Uterus (tissue), 2 donors: ENCODE data around the gene LRG1.

ENCODE experiments used
- POLR2A ChIP-seq, 2 donors: fragments of 450-650 bp; IDR thresholded peaks; one replicate each; pipeline ENCODE4 v1.6.1; 2016; ENCODE audit warnings: antibody characterized with exemption in 2 of 2, mild to moderate bottlenecking in 1 of 2, moderate library complexity in 1 of 2
- TF ChIP-seq, protein P1 (sequence below), 4 experiments: fragments of 200-600 bp in 2 of 4; fragments of 450-650 bp in 2 of 4; sonication (generic) in 2 of 4; IDR thresholded peaks; one replicate each; pipeline ENCODE4 v1.5.1; 2016 to 2019; ENCODE audit warnings: antibody characterized with exemption in 4 of 4, mild to moderate bottlenecking in 2 of 4, moderate library complexity in 1 of 4

GRCh38 chr19:4536798-4537197, 3.0 kb downstream of the LRG1 start:
- TF ChIP-seq, protein P1, sequence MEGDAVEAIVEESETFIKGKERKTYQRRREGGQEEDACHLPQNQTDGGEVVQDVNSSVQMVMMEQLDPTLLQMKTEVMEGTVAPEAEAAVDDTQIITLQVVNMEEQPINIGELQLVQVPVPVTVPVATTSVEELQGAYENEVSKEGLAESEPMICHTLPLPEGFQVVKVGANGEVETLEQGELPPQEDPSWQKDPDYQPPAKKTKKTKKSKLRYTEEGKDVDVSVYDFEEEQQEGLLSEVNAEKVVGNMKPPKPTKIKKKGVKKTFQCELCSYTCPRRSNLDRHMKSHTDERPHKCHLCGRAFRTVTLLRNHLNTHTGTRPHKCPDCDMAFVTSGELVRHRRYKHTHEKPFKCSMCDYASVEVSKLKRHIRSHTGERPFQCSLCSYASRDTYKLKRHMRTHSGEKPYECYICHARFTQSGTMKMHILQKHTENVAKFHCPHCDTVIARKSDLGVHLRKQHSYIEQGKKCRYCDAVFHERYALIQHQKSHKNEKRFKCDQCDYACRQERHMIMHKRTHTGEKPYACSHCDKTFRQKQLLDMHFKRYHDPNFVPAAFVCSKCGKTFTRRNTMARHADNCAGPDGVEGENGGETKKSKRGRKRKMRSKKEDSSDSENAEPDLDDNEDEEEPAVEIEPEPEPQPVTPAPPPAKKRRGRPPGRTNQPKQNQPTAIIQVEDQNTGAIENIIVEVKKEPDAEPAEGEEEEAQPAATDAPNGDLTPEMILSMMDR (IDR thresholded peaks at IDR 0.05): no peak
- no peak for TF ChIP-seq POLR2A (IDR thresholded peaks at IDR 0.05)
